ENCODE data around the gene ZNF442. TPM values are rescaled to one million over a fixed set of nuclear protein-coding genes. Genes with fewer than 3 reads are reported as not detected.
"Not testable (repeated sequence)": the region's sequence is repeated elsewhere in the genome, so short reads cannot be mapped to it uniquely, and the experiment has no call there.

Gene ZNF442
- total RNA-seq, 4 donors from 2014 or later = 5.0 to 15.4 (median 9.5) TPM

- no peaks in the 10 kb centered on the region for H3K4me1 ChIP-seq
- H3K4me3 ChIP-seq = no peak overlapping the region
- no peaks in the 10 kb centered on the region for H3K9me3 ChIP-seq
- TF ChIP-seq POLR2A (IDR thresholded peaks at IDR 0.05) (no peak), CTCF (IDR thresholded peaks at IDR 0.05) (no peak)
- DNase-seq = no peak
- H3K36me3 ChIP-seq = no peaks in the 10 kb centered on the region
- no peaks in the 10 kb centered on the region for H3K27me3 ChIP-seq
- intact Hi-C loops (cut with DNase I; ENCODE audit: low total_unique reads) = no loop called here
- no peak overlapping the region for H3K27ac ChIP-seq
These were observed 46.6 kb downstream of the ZNF442 start for GRCh38 chr19:12318782-12319413.

- TF ChIP-seq CTCF (IDR thresholded peaks at IDR 0.05) = no peak
- no peak for TF ChIP-seq POLR2A (IDR thresholded peaks at IDR 0.05)
- no peak for DNase-seq
- Histone ChIP-seq H3K27me3 (no peaks in the 10 kb centered on the region), H3K36me3 (no peaks in the 10 kb centered on the region), H3K4me1 (no peaks in the 10 kb centered on the region), H3K9me3 (no peaks in the 10 kb centered on the region), H3K27ac (no peak overlapping the region), H3K4me3 (no peak overlapping the region)
- intact Hi-C loops (cut with DNase I; ENCODE audit: low total_unique reads) = no loop called here
These were observed 50.9 kb downstream of the ZNF442 start for GRCh38 chr19:12314553-12314952.

DNA sequence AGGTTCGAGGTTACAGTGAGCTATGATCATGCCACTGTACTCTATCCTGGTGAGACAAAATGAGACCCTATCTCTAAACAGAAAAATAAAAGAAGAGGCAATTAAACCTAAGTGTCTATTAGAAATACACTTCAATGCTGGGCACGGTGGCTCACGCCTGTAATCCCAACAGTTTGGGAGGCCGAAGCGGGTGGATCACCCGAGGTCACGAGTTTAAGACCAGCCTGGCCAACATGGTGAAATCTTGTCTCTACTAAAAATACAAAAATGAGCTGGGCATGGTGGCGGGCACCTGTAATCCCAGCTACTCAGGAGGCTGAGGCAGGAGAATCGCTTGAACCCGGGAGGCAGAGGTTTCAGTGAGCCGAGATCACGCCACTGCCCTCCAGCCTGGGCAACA, 56.6 kb downstream of the ZNF442 start:
- H3K36me3 ChIP-seq; H3K27ac ChIP-seq; H3K27me3 ChIP-seq; DNase-seq; intact Hi-C loops (cut with DNase I; ENCODE audit: low total_unique reads); H3K9me3 ChIP-seq; H3K4me1 ChIP-seq; H3K4me3 ChIP-seq: not testable (repeated sequence)

Small RNA genes within 50 kb of the gene (small RNA-seq; reads per million reads assigned to genes)
- not detected for gene RPS29P23

Other genes starting within 250 kb of the ZNF442 start
- 10 to 100 TPM in 1 of 4 donors, 1 to 10 TPM in 1, not detected in 2; 5.0 to 15.7 TPM for gene ZNF20, start 225.3 kb downstream of the ZNF442 start, total RNA-seq
- gene ZNF625, start 208.9 kb downstream of the ZNF442 start, total RNA-seq = 10 to 100 TPM in 2 of 4 donors, 1 to 10 TPM in 2; 4.4 to 34.8 (median 10.1) TPM
- 10 to 100 TPM in 2 of 4 donors, 1 to 10 TPM in 2; 2.1 to 31.7 (median 13.0) TPM for gene ZNF136, start 202.6 kb downstream of the ZNF442 start, total RNA-seq
- gene ZNF44, start 70.8 kb downstream of the ZNF442 start, total RNA-seq = 10 to 100 TPM in 2 of 4 donors, 1 to 10 TPM in 2; 5.0 to 29.7 (median 15.2) TPM
- gene ZNF563, start 32.0 kb downstream of the ZNF442 start, total RNA-seq = 1 to 10 TPM; 6.4 to 9.7 (median 7.9) TPM
- 10 to 100 TPM; 10.3 to 12.9 (median 12.0) TPM for gene ZNF799, start 35.6 kb upstream of the ZNF442 start, total RNA-seq
- 10 to 100 TPM in 1 of 4 donors, 1 to 10 TPM in 3; 5.3 to 15.4 (median 8.4) TPM for gene ZNF443, start 75.3 kb upstream of the ZNF442 start, total RNA-seq
- 10 to 100 TPM in 1 of 4 donors, 1 to 10 TPM in 3; 5.0 to 20.8 (median 6.9) TPM for gene ZNF709, start 119.1 kb upstream of the ZNF442 start, total RNA-seq
- gene ZNF564, start 185.8 kb upstream of the ZNF442 start, total RNA-seq = 10 to 100 TPM in 3 of 4 donors, under 1 TPM in 1; 0.88 to 28.1 (median 21.9) TPM
- gene ZNF490, start 245.1 kb upstream of the ZNF442 start, total RNA-seq = 10 to 100 TPM in 2 of 4 donors, 1 to 10 TPM in 1, under 1 TPM in 1; 0.59 to 15.4 (median 8.1) TPM
- 10 to 100 TPM; 22.9 to 67.9 (median 37.1) TPM for gene ZNF791, start 245.2 kb upstream of the ZNF442 start, total RNA-seq